H9 (cell line): ENCODE results near the gene GYG2. TPM values are rescaled to one million over a fixed set of nuclear protein-coding genes. Genes with fewer than 3 reads are reported as not detected.
A peak's percentile ranks its signal among the peaks of the same experiment; 100 is the strongest.

Source experiments
- DNase-seq: peaks from one replicate; pipeline ENCODE4 v3.0.0-alpha.2; 2017
- H2AFZ ChIP-seq: one replicate; pipeline ENCODE4 v1.6.1; 2013; ENCODE audit warnings: mild to moderate bottlenecking, low read length, control low read depth, moderate library complexity
- H2AK5ac ChIP-seq: 2 replicates; pipeline ENCODE4 v1.6.1; 2013; ENCODE audit warnings: low read length, control low read depth, mixed read lengths; ENCODE audit not compliant: insufficient read length
- H2BK120ac ChIP-seq: one replicate; pipeline ENCODE4 v1.6.1; 2013; ENCODE audit warnings: low read depth, mild to moderate bottlenecking, low read length, control low read depth, inconsistent platforms; ENCODE audit not compliant: poor library complexity, severe bottlenecking
- H2BK12ac ChIP-seq: 2 replicates; pipeline ENCODE4 v1.6.1; 2013; ENCODE audit warnings: low read length, control low read depth, mixed read lengths, low read depth; ENCODE audit not compliant: insufficient read length
- H2BK15ac ChIP-seq: 2 replicates; pipeline ENCODE4 v1.6.1; 2013; ENCODE audit warnings: low read depth, low read length, control low read depth
- H2BK20ac ChIP-seq: one replicate; pipeline ENCODE4 v1.6.1; 2013; ENCODE audit warnings: low read depth, mild to moderate bottlenecking, low read length, control low read depth, inconsistent platforms; ENCODE audit not compliant: poor library complexity, severe bottlenecking
- H2BK5ac ChIP-seq: 2 replicates; pipeline ENCODE4 v1.6.1; 2013; ENCODE audit warnings: low read length, control low read depth, mixed read lengths; ENCODE audit not compliant: insufficient read length
- H3K14ac ChIP-seq: 2 replicates; pipeline ENCODE4 v1.6.1; 2013; ENCODE audit warnings: low read length, control low read depth; ENCODE audit not compliant: insufficient read depth
- H3K18ac ChIP-seq: 2 replicates; pipeline ENCODE4 v1.6.1; 2013; ENCODE audit warnings: low read depth, mild to moderate bottlenecking, mixed read lengths, low read length, control low read depth; ENCODE audit not compliant: insufficient read length
- H3K23ac ChIP-seq: 2 replicates; pipeline ENCODE4 v1.6.1; 2013; ENCODE audit warnings: low read length, control low read depth, mixed read lengths, low read depth; ENCODE audit not compliant: insufficient read length
- H3K23me2 ChIP-seq: 2 replicates; pipeline ENCODE4 v1.6.1; 2013; ENCODE audit warnings: low read depth, mild to moderate bottlenecking, mixed read lengths, low read length, control low read depth; ENCODE audit not compliant: insufficient read length, poor library complexity, severe bottlenecking
- H3K27ac ChIP-seq: 2 replicates; pipeline ENCODE4 v1.5.1; 2013; ENCODE audit warnings: low read length, control low read depth, mixed read lengths, low read depth; ENCODE audit not compliant: insufficient read length
- H3K27me3 ChIP-seq: 2 replicates; pipeline ENCODE4 v1.6.1; 2013; ENCODE audit warnings: low read length, control low read depth, inconsistent platforms; ENCODE audit not compliant: insufficient read depth
- H3K4ac ChIP-seq: 2 replicates; pipeline ENCODE4 v1.6.1; 2013; ENCODE audit warnings: low read depth, mild to moderate bottlenecking, control low read depth, inconsistent platforms, low read length, moderate library complexity
- H3K4me1 ChIP-seq: 2 replicates; pipeline ENCODE4 v1.6.1; 2013; ENCODE audit warnings: low read length, control low read depth, inconsistent platforms; ENCODE audit not compliant: insufficient read depth
- H3K4me2 ChIP-seq: 2 replicates; pipeline ENCODE4 v1.6.1; 2013; ENCODE audit warnings: low read length, control low read depth, mixed read lengths; ENCODE audit not compliant: insufficient read length, insufficient read depth
- H3K56ac ChIP-seq: 2 replicates; pipeline ENCODE4 v1.6.1; 2013; ENCODE audit warnings: low read depth, mild to moderate bottlenecking, mixed read lengths, low read length, control low read depth; ENCODE audit not compliant: insufficient read length
- H3K79me1 ChIP-seq: 2 replicates; pipeline ENCODE4 v1.6.1; 2013; ENCODE audit warnings: low read depth, mild to moderate bottlenecking, moderate library complexity, low read length, control low read depth, inconsistent platforms; ENCODE audit not compliant: insufficient read depth, poor library complexity, severe bottlenecking
- H3K79me2 ChIP-seq: 2 replicates; pipeline ENCODE4 v1.6.1; 2013; ENCODE audit warnings: low read length, control low read depth, inconsistent platforms; ENCODE audit not compliant: insufficient read depth
- H3K9ac ChIP-seq: 2 replicates; pipeline ENCODE4 v1.6.1; 2013; ENCODE audit warnings: low read length, control low read depth, mixed read lengths; ENCODE audit not compliant: insufficient read length; ENCODE audit errors: extremely low read depth
- H3K9me3 ChIP-seq: one replicate; pipeline ENCODE4 v1.6.1; 2013; ENCODE audit warnings: low read depth, low read length, inconsistent platforms; ENCODE audit not compliant: control insufficient read depth
- H3T11ph ChIP-seq: one replicate; pipeline ENCODE4 v1.6.1; 2013; ENCODE audit warnings: mild to moderate bottlenecking, low read length, control low read depth, inconsistent platforms
- H4K20me1 ChIP-seq: one replicate; pipeline ENCODE4 v1.6.1; 2013; ENCODE audit not compliant: control insufficient read depth, insufficient read length, insufficient read depth
- H4K5ac ChIP-seq: 2 replicates; pipeline ENCODE4 v1.6.1; 2013; ENCODE audit warnings: low read depth, mild to moderate bottlenecking, mixed read lengths, low read length, control low read depth; ENCODE audit not compliant: insufficient read length
- H4K8ac ChIP-seq: replicated peaks from 2 replicates; pipeline ENCODE4 v1.6.1; 2013; ENCODE audit warnings: low read length, control low read depth, mixed read lengths, low read depth; ENCODE audit not compliant: insufficient read length
- H4K91ac ChIP-seq: 2 replicates; pipeline ENCODE4 v1.6.1; 2013; ENCODE audit warnings: low read depth, mild to moderate bottlenecking, moderate library complexity, mixed read lengths, low read length, control low read depth; ENCODE audit not compliant: insufficient read length
- H3K27ac Mint-ChIP-seq, 3 experiments: 2 replicates in 2 of 3; 3 replicates in 1 of 3; pipeline ENCODE4 v1.8.0; 2020 to 2021; ENCODE audit warnings: mixed read lengths in 3 of 3, mild to moderate bottlenecking in 1 of 3, moderate library complexity in 1 of 3
- H3K27me3 Mint-ChIP-seq: 2 replicates; pipeline ENCODE4 v1.8.0; 2021; ENCODE audit warnings: low read depth, mild to moderate bottlenecking, moderate library complexity, mixed read lengths
- H3K36me3 Mint-ChIP-seq, 3 experiments: 2 replicates in 2 of 3; 3 replicates in 1 of 3; pipeline ENCODE4 v1.8.0; 2020 to 2021; ENCODE audit warnings: low read depth in 3 of 3, mixed read lengths in 3 of 3; ENCODE audit not compliant: insufficient read depth in 1 of 3
- H3K4me1 Mint-ChIP-seq, 2 experiments: 2 replicates each; pipeline ENCODE4 v1.8.0; 2020; ENCODE audit warnings: mixed read lengths in 2 of 2
- H3K4me3 Mint-ChIP-seq, 2 experiments: 2 replicates in 1 of 2; 3 replicates in 1 of 2; pipeline ENCODE4 v1.8.0; 2020 to 2021; ENCODE audit warnings: mild to moderate bottlenecking in 2 of 2, mixed read lengths in 2 of 2, moderate library complexity in 1 of 2
- H3K9me3 Mint-ChIP-seq, 2 experiments: 2 replicates in 1 of 2; 3 replicates in 1 of 2; pipeline ENCODE4 v1.8.0; 2020; ENCODE audit warnings: mild to moderate bottlenecking in 2 of 2, mixed read lengths in 2 of 2, moderate library complexity in 1 of 2
- WGBS: extraction: QIAGEN DNeasy Blood & Tissue Kit; methylation state at CpG from one replicate; pipeline ENCODE4 v1.1.7; 2013; ENCODE audit warnings: missing lambda C conversion rate, low lambda C conversion rate, mixed read lengths; ENCODE audit not compliant: insufficient read length; ENCODE audit errors: extremely low coverage; 5-methylcytosine and 5-hydroxymethylcytosine counted together
- total RNA-seq: library from RNA; stranded (reverse); gene quantifications from 2 replicates; pipeline ENCODE4 v1.2.1, GENCODE V29; 2021
- TF ChIP-seq, protein P1 (sequence below): fragments of 200-600 bp; sonication (generic); conservative IDR thresholded peaks from 3 replicates; pipeline ENCODE4 v1.8.0; 2021; ENCODE audit warnings: antibody characterized with exemption, mild to moderate bottlenecking

Gene GYG2
- total RNA-seq, 1 experiment from 2014 or later, result 95.9 TPM

GRCh38 chrX:2781226-2781571 lies 47.5 kb upstream of the GYG2 start:
- Histone ChIP-seq H3K9me3 (no peaks in the 10 kb centered on the region), H3K14ac (no peak overlapping the region), H4K91ac (no peak overlapping the region), H3K4ac (no peak overlapping the region), H4K5ac (no peak overlapping the region), H2BK15ac (no peak overlapping the region), H3K18ac (no peak overlapping the region), H2BK20ac (no peak overlapping the region), H3K23me2 (no peaks in the 10 kb centered on the region), H3K56ac (no peak overlapping the region), H3K27ac (peak overlapping the region; percentile 72), H2AFZ (no peak overlapping the region), H2BK120ac (no peak overlapping the region), H3T11ph (no peak overlapping the region), H3K9ac (no peak overlapping the region), H3K79me1 (no peaks in the 10 kb centered on the region), H3K4me1 (peaks cover 4% of the 10 kb centered on the region; the same call in 1 of the 2 replicates), H4K20me1 (no peaks in the 10 kb centered on the region), H3K4me2 (no peak overlapping the region), H2AK5ac (no peak overlapping the region), H4K8ac (no peak overlapping the region), H3K79me2 (no peaks in the 10 kb centered on the region), H3K27me3 (no peaks in the 10 kb centered on the region), H3K23ac (no peak overlapping the region), H2BK5ac (no peak overlapping the region), H2BK12ac (no peak overlapping the region)
- peaks cover 57 to 69% of the 10 kb centered on the region in 2 experiments for H3K4me1 Mint-ChIP-seq
- H3K9me3 Mint-ChIP-seq, result no peaks in the 10 kb centered on the region
- no peak overlapping the region for H3K4me3 Mint-ChIP-seq
- no peaks in the 10 kb centered on the region for H3K27me3 Mint-ChIP-seq
- no CpG with 5 or more reads among the region's 1 CpG for WGBS
- TF ChIP-seq, protein P1, sequence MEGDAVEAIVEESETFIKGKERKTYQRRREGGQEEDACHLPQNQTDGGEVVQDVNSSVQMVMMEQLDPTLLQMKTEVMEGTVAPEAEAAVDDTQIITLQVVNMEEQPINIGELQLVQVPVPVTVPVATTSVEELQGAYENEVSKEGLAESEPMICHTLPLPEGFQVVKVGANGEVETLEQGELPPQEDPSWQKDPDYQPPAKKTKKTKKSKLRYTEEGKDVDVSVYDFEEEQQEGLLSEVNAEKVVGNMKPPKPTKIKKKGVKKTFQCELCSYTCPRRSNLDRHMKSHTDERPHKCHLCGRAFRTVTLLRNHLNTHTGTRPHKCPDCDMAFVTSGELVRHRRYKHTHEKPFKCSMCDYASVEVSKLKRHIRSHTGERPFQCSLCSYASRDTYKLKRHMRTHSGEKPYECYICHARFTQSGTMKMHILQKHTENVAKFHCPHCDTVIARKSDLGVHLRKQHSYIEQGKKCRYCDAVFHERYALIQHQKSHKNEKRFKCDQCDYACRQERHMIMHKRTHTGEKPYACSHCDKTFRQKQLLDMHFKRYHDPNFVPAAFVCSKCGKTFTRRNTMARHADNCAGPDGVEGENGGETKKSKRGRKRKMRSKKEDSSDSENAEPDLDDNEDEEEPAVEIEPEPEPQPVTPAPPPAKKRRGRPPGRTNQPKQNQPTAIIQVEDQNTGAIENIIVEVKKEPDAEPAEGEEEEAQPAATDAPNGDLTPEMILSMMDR, result no peak
- no peak for DNase-seq
- H3K27ac Mint-ChIP-seq, result peak overlapping the region; percentile 89 to 99 (median 98)
- peaks cover 0 to 2% (median 0%) of the 10 kb centered on the region in 3 experiments; a peak in 1 of 7 replicates for H3K36me3 Mint-ChIP-seq
